ENCODE results near the gene ARHGAP10. TPM values are rescaled to one million over a fixed set of nuclear protein-coding genes. Genes with fewer than 3 reads are reported as not detected.
A peak's percentile ranks its signal among the peaks of the same experiment; 100 is the strongest.

ARHGAP10 gene
- total and polyA plus RNA-seq, 10 of the 15 experiments (the other 5 are each of a cell fraction or from before 2014, with no cell fraction given), result 1.3 to 25.8 (median 17.2) TPM

GRCh38 chr4:147780137-147780777, 48.4 kb downstream of the ARHGAP10 start (continued):
- TF ChIP-seq MTA3 (IDR thresholded peaks at IDR 0.05; ENCODE audit: borderline replicate concordance, low read length) (peak; percentile 24; the same call in 1 of the 2 replicates), NR2F1 (conservative IDR thresholded peaks at IDR 0.05) (peak; percentile 44; the same call in 1 of the 2 replicates), NBN (IDR thresholded peaks at IDR 0.05) (peak; percentile 54; the same call in 1 of the 2 replicates), FOXM1 (IDR thresholded peaks at IDR 0.05; ENCODE audit: low read depth, low read length) (peak; percentile 21; the same call in 1 of the 2 replicates), USF1 (IDR thresholded peaks at IDR 0.05; ENCODE audit: borderline replicate concordance, extremely low read length, insufficient read depth, low read depth, low read length) (no peak), TCF3 (IDR thresholded peaks at IDR 0.05; ENCODE audit: borderline replicate concordance, insufficient read depth, low read depth, low read length) (0 out of 2 replicates have a peak, but pooled peaks have one; percentile 42), ZBTB33 (IDR thresholded peaks at IDR 0.05) (no peak), MYB (IDR thresholded peaks at IDR 0.05; ENCODE audit: borderline replicate concordance, low read depth, low read length) (no peak), TCF7 (IDR thresholded peaks at IDR 0.05; ENCODE audit: borderline replicate concordance) (peak; percentile 29; the same call in 1 of the 2 replicates), ATF2 (IDR thresholded peaks at IDR 0.05; ENCODE audit: low read length) (peak; percentile 52), SRF (IDR thresholded peaks at IDR 0.05; ENCODE audit: low read depth in 2 of 2, low read length in 2 of 2) (peak in 1 of 2 experiments; percentile 60; a peak in 1 of 4 replicates), POLR2A (IDR thresholded peaks at IDR 0.05; ENCODE audit: low read depth, low read length) (peak; percentile 71), PML (IDR thresholded peaks at IDR 0.05; ENCODE audit: low read length) (peak; percentile 20), IKZF1 (conservative IDR thresholded peaks at IDR 0.05) (peak; percentile 94), NKRF (conservative IDR thresholded peaks at IDR 0.05) (no peak), E2F8 (IDR thresholded peaks at IDR 0.05; ENCODE audit: low read depth, partially characterized antibody) (no peak), POU2F2 (IDR thresholded peaks at IDR 0.05; ENCODE audit: borderline replicate concordance, low read depth, low read length) (peak; percentile 93), SKIL (IDR thresholded peaks at IDR 0.05; ENCODE audit: low read depth, poor library complexity, severe bottlenecking) (peak; percentile 74), CHD4 (IDR thresholded peaks at IDR 0.05) (no peak)

Measured in GM12878 (cell line).